ENCODE data around the gene RETREG1.

GRCh38 chr5:16536246-16536645 lies 80.6 kb downstream of the RETREG1 start:
- TF ChIP-seq CTCF (conservative IDR thresholded peaks at IDR 0.05) (no peak), ZFX (IDR thresholded peaks at IDR 0.05) (no peak)

All from C4-2B (cell line).